GM10847 (cell line): ENCODE results near the gene LCE2B.
"Not testable (repeated sequence)": the region's sequence is repeated elsewhere in the genome, so short reads cannot be mapped to it uniquely, and the experiment has no call there.

Experiments used
- POLR2A ChIP-seq: IDR thresholded peaks from 2 replicates; pipeline ENCODE4 v1.6.1; 2011; ENCODE audit not compliant: insufficient read length; ENCODE audit errors: extremely low read depth

Gene LCE2B, protein sequence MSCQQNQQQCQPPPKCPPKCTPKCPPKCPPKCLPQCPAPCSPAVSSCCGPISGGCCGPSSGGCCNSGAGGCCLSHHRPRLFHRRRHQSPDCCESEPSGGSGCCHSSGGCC

DNA sequence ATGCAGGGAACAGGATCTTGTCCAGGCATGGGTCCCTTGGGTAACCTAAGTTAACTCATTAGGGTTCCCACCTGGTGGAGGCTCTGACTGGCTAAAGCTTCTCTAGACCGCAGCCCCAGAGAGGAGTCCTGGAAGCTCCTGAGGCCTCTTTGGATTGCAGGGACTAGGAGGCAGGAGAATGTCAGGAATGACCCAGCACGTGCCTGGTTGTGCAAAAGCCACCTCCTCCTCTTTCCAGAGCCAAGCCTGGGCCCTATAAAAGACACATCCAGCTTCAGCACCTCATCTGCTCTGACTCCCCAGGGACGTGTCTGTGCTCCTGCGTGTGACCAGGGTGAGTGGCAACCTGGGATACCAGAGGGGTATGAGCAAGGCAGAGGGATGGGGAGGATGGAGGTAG, at the start of gene LCE2B:
TSS of gene LCE2B (plus strand) at position 301 of the 400 bp plus-strand sequence. CDS start 721 bp downstream, outside the sequence.
- not testable (repeated sequence) for TF ChIP-seq POLR2A

GRCh38 chr1:152640351-152640750, 45.6 kb upstream of the LCE2B start:
- TF ChIP-seq POLR2A, result no peak

GRCh38 chr1:152643945-152644344, 42.0 kb upstream of the LCE2B start:
- no peak for TF ChIP-seq POLR2A

- no peak for TF ChIP-seq POLR2A
Observed at GRCh38 chr1:152645146-152645545, 40.8 kb upstream of the LCE2B start.

DNA sequence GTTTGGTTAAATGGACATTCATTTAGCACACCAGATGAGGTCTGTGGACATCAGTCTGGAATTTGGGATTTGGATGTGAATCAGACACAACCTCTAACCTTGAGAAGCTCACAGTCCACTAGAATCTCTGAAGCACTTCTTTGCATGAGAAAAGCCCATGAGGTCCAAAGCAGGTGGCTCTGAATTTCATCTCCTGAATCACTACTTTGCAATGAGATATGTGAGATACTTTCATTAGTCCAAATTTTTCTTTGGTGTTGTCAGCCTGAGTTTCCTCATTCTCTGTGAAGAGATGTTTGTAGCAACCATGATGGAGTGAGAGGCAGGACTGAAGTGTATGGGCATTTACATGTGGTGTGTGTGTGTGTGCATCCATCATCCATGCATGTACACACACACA, 39.3 kb upstream of the LCE2B start:
- TF ChIP-seq POLR2A, result no peak

GRCh38 chr1:152654110-152654509, 31.8 kb upstream of the LCE2B start:
- TF ChIP-seq POLR2A, result no peak

GRCh38 chr1:152656459-152656858, 29.5 kb upstream of the LCE2B start:
- TF ChIP-seq POLR2A, result no peak

DNA sequence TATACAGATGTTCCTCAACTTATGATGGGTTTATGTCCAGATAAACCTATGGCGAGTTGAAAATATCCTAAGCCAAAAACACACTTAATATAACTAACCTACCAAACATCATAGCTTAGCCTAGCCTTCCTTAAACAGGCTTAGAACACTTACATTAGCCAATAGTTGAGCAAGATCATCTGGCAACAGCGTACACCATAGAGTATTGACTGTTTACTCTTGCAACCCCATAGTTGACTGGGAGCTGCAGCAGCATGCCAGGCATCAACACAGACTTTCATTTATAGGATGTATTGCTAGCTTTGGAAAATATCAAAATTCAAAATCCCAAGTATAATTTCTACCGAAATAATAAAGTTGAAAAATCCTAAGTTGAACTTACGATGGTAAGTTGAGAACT, 28.2 kb upstream of the LCE2B start:
- no peak for TF ChIP-seq POLR2A

- TF ChIP-seq POLR2A, result no peak
Observed at GRCh38 chr1:152658649-152659048, 27.3 kb upstream of the LCE2B start.

- no peak for TF ChIP-seq POLR2A
Observed at GRCh38 chr1:152663098-152663497, 22.8 kb upstream of the LCE2B start, which contains the start of gene LCE2D. Gene LCE2D (plus strand): TSS chr1:152663380. CDS start chr1:152664106, 726 bp downstream.

- no peak for TF ChIP-seq POLR2A
Observed at GRCh38 chr1:152667648-152668047, 18.3 kb upstream of the LCE2B start.

DNA sequence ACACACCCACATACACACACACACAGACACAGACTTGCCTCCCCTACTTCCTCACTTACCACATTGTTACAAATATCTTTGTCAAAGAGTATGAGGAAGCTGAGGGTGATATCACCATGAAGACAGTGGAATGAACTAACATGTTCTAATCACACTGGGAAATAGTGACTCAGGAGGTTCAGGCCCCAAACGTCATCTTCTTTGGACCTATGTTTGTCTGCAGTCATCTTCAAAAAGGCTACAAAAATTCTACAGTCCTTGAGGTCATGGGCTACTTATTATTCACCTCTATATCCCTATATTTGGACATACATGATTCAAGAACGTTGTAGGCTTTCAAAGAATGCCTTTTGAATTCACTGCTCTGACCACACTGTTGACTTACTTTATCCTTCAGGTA, 12.9 kb upstream of the LCE2B start:
- TF ChIP-seq POLR2A, result no peak

- TF ChIP-seq POLR2A, result not testable (repeated sequence)
Observed at GRCh38 chr1:152674983-152675382, 10.9 kb upstream of the LCE2B start, which contains the start of gene LCE2C. Gene LCE2C (plus strand): TSS chr1:152675279. CDS start chr1:152676016, 737 bp downstream.

DNA sequence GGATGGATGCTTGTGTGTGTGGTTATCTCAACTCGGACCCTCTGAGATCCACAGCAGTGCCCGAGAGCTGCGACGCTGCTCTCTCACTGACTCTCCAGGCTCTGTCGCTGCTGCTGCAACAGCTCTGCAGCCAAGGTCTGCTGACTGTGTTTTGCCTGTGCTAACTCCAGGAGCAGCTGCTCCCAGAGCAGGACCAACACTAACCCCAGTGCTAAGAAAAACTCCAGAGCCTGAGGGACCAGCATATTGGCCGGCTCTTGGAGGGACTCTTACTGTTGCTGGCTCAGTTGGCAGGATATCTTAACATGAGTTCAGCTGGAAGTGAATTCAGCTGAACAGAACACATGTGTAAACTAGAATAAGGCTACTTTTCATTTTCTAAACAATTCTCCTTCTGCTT, 6.5 kb upstream of the LCE2B start:
- TF ChIP-seq POLR2A, result no peak

DNA sequence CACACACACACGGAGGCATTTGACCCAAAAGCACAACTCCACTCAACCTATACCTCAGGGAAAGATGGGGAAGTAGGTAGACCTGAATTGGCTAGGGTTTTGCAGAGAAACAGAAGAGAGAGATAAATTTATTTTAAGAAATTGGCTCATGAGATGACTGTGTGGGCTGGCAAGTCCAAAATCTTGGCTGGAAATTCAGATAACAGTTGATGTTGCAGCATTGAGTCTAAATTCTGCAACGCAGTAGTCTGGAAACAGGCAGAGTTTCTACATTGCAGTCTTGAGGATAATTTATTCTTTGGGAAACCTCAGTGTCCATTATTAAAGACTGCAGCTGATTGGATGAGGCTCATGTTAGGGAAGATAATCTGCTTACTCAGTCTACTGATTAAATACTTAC, 4.3 kb upstream of the LCE2B start:
- TF ChIP-seq POLR2A, result no peak

DNA sequence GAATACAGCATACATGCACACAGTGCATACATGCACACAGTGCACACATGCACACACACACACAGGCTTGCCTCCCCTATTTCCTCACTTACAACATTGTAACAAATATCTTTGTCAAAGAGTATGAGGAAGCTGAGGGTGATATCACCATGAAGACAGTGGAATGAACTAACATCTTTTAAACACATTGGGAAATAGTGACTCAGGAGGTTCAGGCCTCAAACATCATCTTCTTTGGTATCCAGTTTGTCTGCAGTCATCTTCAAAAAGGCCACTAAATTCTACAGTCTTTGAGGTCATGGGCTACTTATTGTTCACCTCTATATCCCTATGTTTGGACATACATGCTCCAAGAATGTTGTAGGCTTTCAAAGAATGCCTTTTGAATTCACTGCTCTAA, 2.1 kb upstream of the LCE2B start:
- TF ChIP-seq POLR2A, result no peak
